OCI-LY1 (cell line): Measurements from ENCODE around the gene SF1.
A peak's percentile ranks its signal among the peaks of the same experiment; 100 is the strongest.

Experiments used
- H2AFZ ChIP-seq: fragments of 200-600 bp; sonication (generic), shearing (Covaris generic); 2 replicates; pipeline ENCODE4 v1.6.0; 2014; ENCODE audit warnings: antibody characterized with exemption, mild to moderate bottlenecking, low read length
- H3F3A ChIP-seq: fragments of 200-600 bp; sonication (generic), shearing (Covaris generic); 2 replicates; pipeline ENCODE4 v1.6.0; 2014; ENCODE audit warnings: mild to moderate bottlenecking, antibody characterized with exemption, low read length, moderate library complexity; ENCODE audit not compliant: insufficient read depth
- H3K27ac ChIP-seq: fragments of 200-600 bp; sonication (generic); 2 replicates; pipeline ENCODE4 v1.5.1; 2014; ENCODE audit warnings: low read length, mixed run types, mild to moderate bottlenecking, low read depth; ENCODE audit not compliant: poor library complexity, severe bottlenecking
- H3K27me3 ChIP-seq: fragments of 200-600 bp; sonication (generic); 2 replicates; pipeline ENCODE4 v1.6.0; 2014; ENCODE audit warnings: antibody characterized with exemption, mild to moderate bottlenecking, low read length, moderate library complexity; ENCODE audit not compliant: insufficient read depth
- H3K36me3 ChIP-seq: fragments of 200-600 bp; sonication (generic); 2 replicates; pipeline ENCODE4 v1.6.1; 2014; ENCODE audit warnings: mild to moderate bottlenecking, antibody characterized with exemption, low read length, moderate library complexity, mixed read lengths; ENCODE audit not compliant: insufficient read depth
- H3K4me1 ChIP-seq: fragments of 200-600 bp; sonication (generic); 2 replicates; pipeline ENCODE4 v1.5.1; 2014; ENCODE audit warnings: mild to moderate bottlenecking, low read length, moderate library complexity; ENCODE audit not compliant: insufficient read depth, severe bottlenecking
- H3K4me2 ChIP-seq: fragments of 200-600 bp; sonication (generic), shearing (Covaris generic); 2 replicates; pipeline ENCODE4 v1.6.1; 2014; ENCODE audit warnings: low read length
- H3K4me3 ChIP-seq: fragments of 200-600 bp; sonication (generic); 2 replicates; pipeline ENCODE4 v1.5.1; 2014; ENCODE audit warnings: low read length, low read depth, mild to moderate bottlenecking, mixed read lengths; ENCODE audit not compliant: poor library complexity, severe bottlenecking
- H3K79me2 ChIP-seq: fragments of 200-600 bp; shearing (Covaris generic); 2 replicates; pipeline ENCODE4 v1.6.1; 2016; ENCODE audit warnings: mixed run types, low read length, mixed read lengths; ENCODE audit not compliant: insufficient read depth
- H3K9ac ChIP-seq: fragments of 200-600 bp; sonication (generic), shearing (Covaris generic); 2 replicates; pipeline ENCODE4 v1.6.1; 2014; ENCODE audit warnings: mild to moderate bottlenecking, low read length, mixed read lengths
- H3K9me2 ChIP-seq: fragments of 200-600 bp; sonication (generic), shearing (Covaris generic); 2 replicates; pipeline ENCODE4 v1.6.1; 2014; ENCODE audit warnings: low read depth, mild to moderate bottlenecking, low read length, mixed read lengths
- H3K9me3 ChIP-seq: fragments of 200-600 bp; shearing (Covaris generic); 2 replicates; pipeline ENCODE4 v1.6.1; 2014; ENCODE audit warnings: low read length, mixed read lengths
- H4K20me1 ChIP-seq: fragments of 200-600 bp; sonication (generic), shearing (Covaris generic); 2 replicates; pipeline ENCODE4 v1.6.0; 2016; ENCODE audit warnings: mild to moderate bottlenecking, low read length; ENCODE audit not compliant: insufficient read depth
- CTCF ChIP-seq: fragments of 200-600 bp; sonication (generic), shearing (Covaris generic); IDR thresholded peaks from 2 replicates; pipeline ENCODE4 v1.5.1; 2017; ENCODE audit warnings: mild to moderate bottlenecking, antibody characterized with exemption, low read length, moderate library complexity, mixed read lengths
- EZH2 ChIP-seq: fragments of 200-600 bp; sonication (generic), shearing (Covaris generic); IDR thresholded peaks from 2 replicates; pipeline ENCODE4 v1.8.0; 2017; ENCODE audit warnings: borderline replicate concordance, mixed run types, mild to moderate bottlenecking, antibody characterized with exemption, low read length, moderate library complexity, mixed read lengths

The SF1 gene

GRCh38 chr11:64802370-64803157, 24.2 kb upstream of the SF1 start:
- no peaks in the 10 kb centered on the region for H4K20me1 ChIP-seq
- H3K36me3 ChIP-seq = peaks cover 55% of the 10 kb centered on the region; the same call in 1 of the 2 replicates
- no peaks in the 10 kb centered on the region for H3K9me2 ChIP-seq
- H3K9ac ChIP-seq = peak overlapping the region; percentile 84
- peaks cover 48% of the 10 kb centered on the region for H3K4me1 ChIP-seq
- no peaks in the 10 kb centered on the region for H3K79me2 ChIP-seq
- peak overlapping the region; percentile 66 for H3K4me3 ChIP-seq
- no peaks in the 10 kb centered on the region for H3K9me3 ChIP-seq
- H3F3A ChIP-seq = no peaks in the 10 kb centered on the region
- H3K27me3 ChIP-seq = no peaks in the 10 kb centered on the region
- H2AFZ ChIP-seq = no peak overlapping the region
- H3K4me2 ChIP-seq = peak overlapping the region; percentile 97
- H3K27ac ChIP-seq = peak overlapping the region; percentile 93
- no peak for TF ChIP-seq EZH2
- no peak for TF ChIP-seq CTCF

GRCh38 chr11:64801561-64802369, 23.4 kb upstream of the SF1 start:
- no peak overlapping the region for H2AFZ ChIP-seq
- H3K4me3 ChIP-seq = peak overlapping the region; percentile 66
- H3K4me1 ChIP-seq = peaks cover 48% of the 10 kb centered on the region
- peak overlapping the region; percentile 84 for H3K9ac ChIP-seq
- no peaks in the 10 kb centered on the region for H3K79me2 ChIP-seq
- H4K20me1 ChIP-seq = no peaks in the 10 kb centered on the region
- H3K27ac ChIP-seq = peak overlapping the region; percentile 93
- no peaks in the 10 kb centered on the region for H3K27me3 ChIP-seq
- H3K4me2 ChIP-seq = peak overlapping the region; percentile 97
- H3K9me3 ChIP-seq = no peaks in the 10 kb centered on the region
- TF ChIP-seq CTCF = no peak
- no peak for TF ChIP-seq EZH2
- H3K36me3 ChIP-seq = peaks cover 53% of the 10 kb centered on the region
- no peaks in the 10 kb centered on the region for H3F3A ChIP-seq
- no peaks in the 10 kb centered on the region for H3K9me2 ChIP-seq

- H3K9me2 ChIP-seq = no peaks in the 10 kb centered on the region
- H2AFZ ChIP-seq = no peak overlapping the region
- peak overlapping the region; percentile 66 for H3K4me3 ChIP-seq
- H3K27ac ChIP-seq = peak overlapping the region; percentile 93
- H3F3A ChIP-seq = no peaks in the 10 kb centered on the region
- peaks cover 58% of the 10 kb centered on the region for H3K36me3 ChIP-seq
- H3K4me1 ChIP-seq = peaks cover 48% of the 10 kb centered on the region
- H3K79me2 ChIP-seq = no peaks in the 10 kb centered on the region
- TF ChIP-seq CTCF = no peak
- no peak for TF ChIP-seq EZH2
- peak overlapping the region; percentile 84; the same call in 1 of the 2 replicates for H3K9ac ChIP-seq
- peak overlapping the region; percentile 97 for H3K4me2 ChIP-seq
- H4K20me1 ChIP-seq = no peaks in the 10 kb centered on the region
- no peaks in the 10 kb centered on the region for H3K9me3 ChIP-seq
- H3K27me3 ChIP-seq = no peaks in the 10 kb centered on the region
These were observed 22.8 kb upstream of the SF1 start for GRCh38 chr11:64801158-64801464.
